ENCODE data around the gene AIM2.
"Not testable (repeated sequence)": the region's sequence is repeated elsewhere in the genome, so short reads cannot be mapped to it uniquely, and the experiment has no call there.

The AIM2 gene

DNA sequence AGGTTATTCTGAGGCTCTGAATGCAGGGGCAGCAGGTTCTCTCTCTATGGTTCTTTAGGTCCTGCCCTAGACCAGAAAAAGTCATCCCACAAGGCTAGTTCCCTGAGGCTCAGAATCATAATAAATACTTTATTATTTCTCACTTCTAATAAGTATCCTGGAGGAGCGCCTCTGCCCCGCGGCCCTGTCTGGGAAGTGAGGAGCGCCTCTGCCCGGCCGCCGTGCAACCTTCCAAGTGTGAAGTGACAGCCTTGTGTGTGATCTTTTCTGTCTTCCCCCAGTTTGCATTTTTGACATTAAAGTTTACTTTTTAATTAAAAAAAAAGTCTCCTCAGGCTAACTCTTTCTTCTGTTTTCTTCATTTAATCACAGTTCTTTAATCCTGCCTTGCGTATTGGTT is 11.5 kb downstream of the AIM2 start:
- DNase-seq (ENCODE audit: low read depth) = no peak
- TF ChIP-seq, protein P1, sequence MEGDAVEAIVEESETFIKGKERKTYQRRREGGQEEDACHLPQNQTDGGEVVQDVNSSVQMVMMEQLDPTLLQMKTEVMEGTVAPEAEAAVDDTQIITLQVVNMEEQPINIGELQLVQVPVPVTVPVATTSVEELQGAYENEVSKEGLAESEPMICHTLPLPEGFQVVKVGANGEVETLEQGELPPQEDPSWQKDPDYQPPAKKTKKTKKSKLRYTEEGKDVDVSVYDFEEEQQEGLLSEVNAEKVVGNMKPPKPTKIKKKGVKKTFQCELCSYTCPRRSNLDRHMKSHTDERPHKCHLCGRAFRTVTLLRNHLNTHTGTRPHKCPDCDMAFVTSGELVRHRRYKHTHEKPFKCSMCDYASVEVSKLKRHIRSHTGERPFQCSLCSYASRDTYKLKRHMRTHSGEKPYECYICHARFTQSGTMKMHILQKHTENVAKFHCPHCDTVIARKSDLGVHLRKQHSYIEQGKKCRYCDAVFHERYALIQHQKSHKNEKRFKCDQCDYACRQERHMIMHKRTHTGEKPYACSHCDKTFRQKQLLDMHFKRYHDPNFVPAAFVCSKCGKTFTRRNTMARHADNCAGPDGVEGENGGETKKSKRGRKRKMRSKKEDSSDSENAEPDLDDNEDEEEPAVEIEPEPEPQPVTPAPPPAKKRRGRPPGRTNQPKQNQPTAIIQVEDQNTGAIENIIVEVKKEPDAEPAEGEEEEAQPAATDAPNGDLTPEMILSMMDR (IDR thresholded peaks at IDR 0.05; ENCODE audit: low read depth, low read length, missing control alignments) = no peak
- H3K4me3 ChIP-seq (ENCODE audit: low read depth, low read length) = no peak overlapping the region

DNA sequence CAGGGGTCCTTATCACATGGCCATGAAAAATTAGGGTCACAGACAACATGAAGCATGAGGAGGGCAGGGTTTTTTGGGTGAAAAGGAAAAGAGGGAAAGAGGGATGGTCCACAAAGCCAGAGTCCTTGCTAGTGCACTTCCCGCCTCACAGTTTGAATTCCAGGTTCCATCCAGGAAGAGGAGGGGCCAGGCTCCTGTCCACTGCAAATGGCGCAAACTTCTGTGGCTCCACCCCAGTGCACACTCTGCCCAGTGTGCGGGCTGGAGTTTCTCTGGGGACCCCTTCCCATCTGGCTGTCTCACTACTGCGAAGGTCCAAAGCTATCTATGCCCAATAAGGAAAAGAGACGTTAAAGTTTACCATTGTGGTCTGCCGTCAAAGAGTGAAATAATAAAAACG is 17.8 kb downstream of the AIM2 start:
- TF ChIP-seq, protein P1 (IDR thresholded peaks at IDR 0.05; ENCODE audit: low read depth, low read length, missing control alignments) = no peak
- no peak for DNase-seq (ENCODE audit: low read depth)
- H3K4me3 ChIP-seq (ENCODE audit: low read depth, low read length) = no peak overlapping the region

DNA sequence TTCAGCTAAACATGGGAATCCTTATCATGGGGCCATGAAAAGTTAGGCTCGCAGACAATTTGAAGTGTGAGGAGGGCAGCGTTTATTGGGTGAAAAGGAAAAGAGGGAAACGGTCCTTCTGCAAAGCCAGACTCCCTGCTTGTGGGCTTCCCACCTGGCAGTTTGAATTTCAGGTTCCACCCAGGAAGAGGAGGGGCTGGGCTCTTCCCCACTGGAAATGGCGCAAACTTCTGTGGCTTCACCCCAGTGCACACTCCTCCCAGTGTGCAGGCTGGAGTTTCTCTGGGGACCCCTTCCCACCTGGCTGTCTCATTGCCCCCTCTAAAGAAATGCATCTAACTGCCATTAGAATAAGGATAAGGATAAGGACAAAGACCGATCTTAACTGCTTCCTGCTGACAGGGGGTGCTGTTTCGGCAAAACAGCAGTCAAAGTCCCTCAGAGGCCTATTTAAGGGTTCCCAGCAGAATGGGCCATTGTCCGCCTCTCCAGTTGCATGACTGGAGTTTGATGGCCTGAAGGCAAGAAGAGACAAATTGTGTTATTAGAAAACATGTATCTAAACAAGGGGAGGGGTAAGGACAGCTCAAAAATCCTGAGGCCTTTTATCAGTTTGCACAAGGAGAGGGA is 20.4 kb downstream of the AIM2 start:
- TF ChIP-seq, protein P1 (IDR thresholded peaks at IDR 0.05; ENCODE audit: low read depth, low read length, missing control alignments) = peak; percentile 44
- H3K4me3 ChIP-seq (ENCODE audit: low read depth, low read length) = no peak overlapping the region
- no peak for DNase-seq (ENCODE audit: low read depth)

DNA sequence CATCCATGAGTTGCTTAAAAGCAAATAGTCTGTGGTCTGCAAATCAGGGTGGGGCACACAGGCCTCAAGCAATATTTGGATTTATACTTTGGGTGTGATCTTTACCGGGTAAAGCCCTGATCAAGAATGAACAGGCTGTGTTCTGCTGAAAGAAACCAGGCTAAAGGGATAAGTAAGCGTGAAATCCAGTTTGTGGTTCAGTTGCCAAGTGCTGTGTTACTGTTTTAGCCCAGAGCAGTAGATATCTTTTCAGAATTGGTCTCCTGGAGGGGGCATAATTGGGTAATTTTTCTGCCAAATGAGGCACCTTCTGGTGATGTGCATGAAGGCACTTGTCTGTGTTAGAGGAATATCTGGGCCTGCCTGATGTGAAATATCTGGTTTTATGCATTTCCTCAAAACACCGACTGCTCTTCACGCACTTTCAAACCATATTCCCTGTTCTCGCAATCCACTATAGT is 21.4 kb downstream of the AIM2 start:
- no peak overlapping the region for H3K4me3 ChIP-seq (ENCODE audit: low read depth, low read length)
- TF ChIP-seq, protein P1 (IDR thresholded peaks at IDR 0.05; ENCODE audit: low read depth, low read length, missing control alignments) = no peak

DNA sequence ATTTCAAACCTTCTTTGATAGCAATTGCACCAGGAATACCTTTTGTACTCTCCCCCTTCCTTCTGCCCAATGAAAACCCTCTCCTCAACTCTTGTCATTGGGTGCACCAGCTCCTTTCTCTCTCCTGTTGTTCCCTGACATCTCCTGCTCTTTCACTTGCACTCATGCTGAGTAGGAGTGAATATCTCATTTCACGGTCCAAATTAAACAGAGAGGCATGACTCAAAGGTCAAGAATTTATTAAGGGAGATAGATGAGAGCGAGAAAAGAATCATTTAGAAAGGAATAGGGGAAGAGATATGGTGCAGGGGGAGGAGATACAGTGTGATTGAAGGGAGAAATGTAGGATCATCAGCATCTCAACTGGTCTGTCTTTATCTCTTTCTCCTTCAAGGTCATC is 22.1 kb downstream of the AIM2 start:
- TF ChIP-seq, protein P1 (IDR thresholded peaks at IDR 0.05; ENCODE audit: low read depth, low read length, missing control alignments) = no peak
- no peak for DNase-seq (ENCODE audit: low read depth)

More for the DNA sequence above, 21.4 kb downstream of the AIM2 start:
- DNase-seq (ENCODE audit: low read depth) = no peak

DNA sequence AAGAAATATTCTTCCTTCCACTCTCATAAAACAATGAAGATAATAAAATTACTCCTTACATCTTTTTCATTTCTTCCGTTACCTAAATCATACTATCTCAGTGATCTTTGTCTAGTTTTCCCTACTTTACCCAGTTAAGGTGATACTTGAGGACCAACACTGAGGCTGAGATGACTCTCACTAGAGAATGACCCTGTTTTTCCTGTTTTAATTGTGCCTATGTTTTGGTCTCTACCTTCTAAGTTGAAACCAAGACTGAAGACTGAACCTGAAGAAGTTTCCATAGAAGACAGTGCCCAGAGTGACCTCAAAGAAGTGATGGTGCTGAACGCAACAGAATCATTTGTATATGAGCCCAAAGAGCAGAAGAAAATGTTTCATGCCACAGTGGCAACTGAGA is 25.1 kb downstream of the AIM2 start:
- no peak for DNase-seq (ENCODE audit: low read depth)
- H3K4me3 ChIP-seq (ENCODE audit: low read depth, low read length) = no peak overlapping the region
- TF ChIP-seq, protein P1 (IDR thresholded peaks at IDR 0.05; ENCODE audit: low read depth, low read length, missing control alignments) = no peak

More for the DNA sequence above, 22.1 kb downstream of the AIM2 start:
- no peak overlapping the region for H3K4me3 ChIP-seq (ENCODE audit: low read depth, low read length)

DNA sequence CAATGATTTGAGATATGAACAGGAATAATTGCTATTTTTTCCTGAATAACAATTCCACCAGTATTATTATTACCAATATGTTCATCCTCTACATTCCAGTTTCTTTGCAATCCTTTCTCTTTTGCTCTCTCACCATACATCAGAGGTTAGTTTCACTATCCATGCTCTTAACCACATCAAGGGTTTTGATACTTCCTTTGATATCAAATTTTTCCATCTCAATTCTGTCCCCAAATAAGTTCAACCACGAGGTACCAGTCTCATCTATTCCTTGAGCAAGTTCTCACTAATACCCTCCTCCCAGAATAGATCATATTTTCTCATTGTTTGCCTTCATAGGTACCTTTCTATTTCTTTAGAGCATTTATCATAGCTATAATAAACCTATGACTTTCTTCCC is 30.1 kb downstream of the AIM2 start:
- H3K4me3 ChIP-seq (ENCODE audit: low read depth, low read length); DNase-seq (ENCODE audit: low read depth): not testable (repeated sequence)

All from GM12864 (cell line).